HL-60 (cell line): ENCODE data around the gene PCOLCE2.

ENCODE experiments used
- DNase-seq, 2 experiments: peaks; one replicate each; pipeline ENCODE4 v3.0.0-alpha.2; 2010 to 2020; ENCODE audit warnings: low read depth in 1 of 2, low spot score in 1 of 2
- H3K27ac ChIP-seq: fragments of 250-450 bp; sonication (Bioruptor Pico); replicated peaks from 2 replicates; pipeline ENCODE4 v1.5.1; 2020; ENCODE audit warnings: mild to moderate bottlenecking, moderate library complexity
- H3K27me3 ChIP-seq: fragments of 250-450 bp; sonication (Bioruptor Pico); 2 replicates; pipeline ENCODE4 v1.5.1; 2021; ENCODE audit warnings: mild to moderate bottlenecking, moderate library complexity; ENCODE audit not compliant: insufficient read depth, poor library complexity, severe bottlenecking
- H3K4me3 ChIP-seq: replicated peaks from 2 replicates; pipeline ENCODE4 v1.5.1; 2011; ENCODE audit warnings: mild to moderate bottlenecking, control low read depth, low read length; ENCODE audit not compliant: insufficient read depth
- GABPA ChIP-seq: IDR thresholded peaks from 2 replicates; pipeline ENCODE4 v1.6.1; 2012; ENCODE audit warnings: low read depth
- POLR2AphosphoS5 ChIP-seq: IDR thresholded peaks from 2 replicates; pipeline ENCODE4 v1.6.1; 2012; ENCODE audit warnings: low read depth
- SPI1 ChIP-seq: IDR thresholded peaks from 2 replicates; pipeline ENCODE4 v1.6.1; 2012; ENCODE audit warnings: low read depth, mild to moderate bottlenecking, borderline replicate concordance
- TF ChIP-seq, protein P1 (sequence below): IDR thresholded peaks from 2 replicates; pipeline ENCODE4 v1.6.1; 2012; ENCODE audit warnings: low read depth; ENCODE audit not compliant: insufficient replicate concordance
- TF ChIP-seq, protein P2 (sequence below): IDR thresholded peaks from one replicate; pipeline ENCODE4 v1.5.1; 2011; ENCODE audit warnings: low read length, control low read depth, inconsistent platforms; ENCODE audit not compliant: insufficient read depth

The PCOLCE2 gene

DNA sequence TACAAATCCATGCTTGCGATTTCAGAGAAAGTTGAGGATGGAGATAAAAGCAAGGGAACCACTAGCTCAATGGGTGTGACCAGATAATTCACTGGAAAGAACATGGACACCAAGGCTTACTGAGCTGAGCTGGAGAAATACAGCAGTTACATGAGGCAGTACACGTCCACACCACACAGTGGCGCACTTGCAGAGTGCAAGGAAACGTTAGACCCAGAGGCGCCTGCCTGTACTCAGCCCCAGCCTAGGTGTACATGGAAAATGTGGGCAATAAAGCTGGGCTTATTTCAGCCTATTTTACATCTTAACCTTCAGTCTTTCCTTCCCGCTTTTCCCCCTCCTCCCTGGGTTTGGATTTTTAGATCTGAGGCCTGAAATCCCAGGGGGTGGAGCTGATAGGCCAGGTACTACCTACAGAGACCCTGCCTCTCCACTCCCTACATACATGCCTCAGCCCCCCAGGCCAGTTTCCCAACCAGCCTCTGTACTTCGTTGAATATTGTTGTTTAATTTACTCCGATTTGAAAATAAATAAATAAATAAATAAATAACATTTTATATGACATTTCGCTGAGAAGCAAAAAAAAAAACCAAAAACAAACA is 60.1 kb downstream of the PCOLCE2 start:
- peak; percentile 63 to 79 for DNase-seq
- Histone ChIP-seq H3K27me3 (no peaks in the 10 kb centered on the region), H3K27ac (no peak overlapping the region), H3K4me3 (no peak overlapping the region)
- TF ChIP-seq, protein P1, sequence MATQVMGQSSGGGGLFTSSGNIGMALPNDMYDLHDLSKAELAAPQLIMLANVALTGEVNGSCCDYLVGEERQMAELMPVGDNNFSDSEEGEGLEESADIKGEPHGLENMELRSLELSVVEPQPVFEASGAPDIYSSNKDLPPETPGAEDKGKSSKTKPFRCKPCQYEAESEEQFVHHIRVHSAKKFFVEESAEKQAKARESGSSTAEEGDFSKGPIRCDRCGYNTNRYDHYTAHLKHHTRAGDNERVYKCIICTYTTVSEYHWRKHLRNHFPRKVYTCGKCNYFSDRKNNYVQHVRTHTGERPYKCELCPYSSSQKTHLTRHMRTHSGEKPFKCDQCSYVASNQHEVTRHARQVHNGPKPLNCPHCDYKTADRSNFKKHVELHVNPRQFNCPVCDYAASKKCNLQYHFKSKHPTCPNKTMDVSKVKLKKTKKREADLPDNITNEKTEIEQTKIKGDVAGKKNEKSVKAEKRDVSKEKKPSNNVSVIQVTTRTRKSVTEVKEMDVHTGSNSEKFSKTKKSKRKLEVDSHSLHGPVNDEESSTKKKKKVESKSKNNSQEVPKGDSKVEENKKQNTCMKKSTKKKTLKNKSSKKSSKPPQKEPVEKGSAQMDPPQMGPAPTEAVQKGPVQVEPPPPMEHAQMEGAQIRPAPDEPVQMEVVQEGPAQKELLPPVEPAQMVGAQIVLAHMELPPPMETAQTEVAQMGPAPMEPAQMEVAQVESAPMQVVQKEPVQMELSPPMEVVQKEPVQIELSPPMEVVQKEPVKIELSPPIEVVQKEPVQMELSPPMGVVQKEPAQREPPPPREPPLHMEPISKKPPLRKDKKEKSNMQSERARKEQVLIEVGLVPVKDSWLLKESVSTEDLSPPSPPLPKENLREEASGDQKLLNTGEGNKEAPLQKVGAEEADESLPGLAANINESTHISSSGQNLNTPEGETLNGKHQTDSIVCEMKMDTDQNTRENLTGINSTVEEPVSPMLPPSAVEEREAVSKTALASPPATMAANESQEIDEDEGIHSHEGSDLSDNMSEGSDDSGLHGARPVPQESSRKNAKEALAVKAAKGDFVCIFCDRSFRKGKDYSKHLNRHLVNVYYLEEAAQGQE: no peak
- no peak for TF ChIP-seq POLR2AphosphoS5
- TF ChIP-seq, protein P2, sequence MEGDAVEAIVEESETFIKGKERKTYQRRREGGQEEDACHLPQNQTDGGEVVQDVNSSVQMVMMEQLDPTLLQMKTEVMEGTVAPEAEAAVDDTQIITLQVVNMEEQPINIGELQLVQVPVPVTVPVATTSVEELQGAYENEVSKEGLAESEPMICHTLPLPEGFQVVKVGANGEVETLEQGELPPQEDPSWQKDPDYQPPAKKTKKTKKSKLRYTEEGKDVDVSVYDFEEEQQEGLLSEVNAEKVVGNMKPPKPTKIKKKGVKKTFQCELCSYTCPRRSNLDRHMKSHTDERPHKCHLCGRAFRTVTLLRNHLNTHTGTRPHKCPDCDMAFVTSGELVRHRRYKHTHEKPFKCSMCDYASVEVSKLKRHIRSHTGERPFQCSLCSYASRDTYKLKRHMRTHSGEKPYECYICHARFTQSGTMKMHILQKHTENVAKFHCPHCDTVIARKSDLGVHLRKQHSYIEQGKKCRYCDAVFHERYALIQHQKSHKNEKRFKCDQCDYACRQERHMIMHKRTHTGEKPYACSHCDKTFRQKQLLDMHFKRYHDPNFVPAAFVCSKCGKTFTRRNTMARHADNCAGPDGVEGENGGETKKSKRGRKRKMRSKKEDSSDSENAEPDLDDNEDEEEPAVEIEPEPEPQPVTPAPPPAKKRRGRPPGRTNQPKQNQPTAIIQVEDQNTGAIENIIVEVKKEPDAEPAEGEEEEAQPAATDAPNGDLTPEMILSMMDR: peak; percentile 91

DNA sequence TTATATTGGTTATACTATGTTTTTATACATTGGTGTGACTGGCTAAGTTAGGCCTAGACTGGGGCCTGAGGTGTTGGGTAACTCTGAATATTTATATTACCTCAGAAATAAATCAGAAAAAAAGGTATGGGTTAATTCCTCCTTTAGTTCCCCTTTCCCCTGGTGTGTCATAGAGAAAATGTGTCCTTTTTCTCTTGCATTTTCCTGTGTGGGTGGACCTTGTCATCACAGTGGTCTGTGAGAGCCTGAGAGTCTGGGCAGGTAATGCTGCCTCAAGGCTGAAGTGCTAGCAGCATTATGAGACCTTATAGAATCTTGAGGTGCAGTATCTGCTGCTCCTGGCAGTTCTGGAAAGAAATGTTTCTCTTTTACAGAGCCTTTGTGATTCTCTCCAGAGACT is 69.7 kb downstream of the PCOLCE2 start:
- Histone ChIP-seq H3K4me3 (no peak overlapping the region), H3K27me3 (peaks cover 6% of the 10 kb centered on the region), H3K27ac (no peak overlapping the region)
- DNase-seq: no peak
- TF ChIP-seq, protein P1: no peak
- TF ChIP-seq, protein P2: no peak
- TF ChIP-seq GABPA: no peak
- TF ChIP-seq POLR2AphosphoS5: no peak
- TF ChIP-seq SPI1: no peak

DNA sequence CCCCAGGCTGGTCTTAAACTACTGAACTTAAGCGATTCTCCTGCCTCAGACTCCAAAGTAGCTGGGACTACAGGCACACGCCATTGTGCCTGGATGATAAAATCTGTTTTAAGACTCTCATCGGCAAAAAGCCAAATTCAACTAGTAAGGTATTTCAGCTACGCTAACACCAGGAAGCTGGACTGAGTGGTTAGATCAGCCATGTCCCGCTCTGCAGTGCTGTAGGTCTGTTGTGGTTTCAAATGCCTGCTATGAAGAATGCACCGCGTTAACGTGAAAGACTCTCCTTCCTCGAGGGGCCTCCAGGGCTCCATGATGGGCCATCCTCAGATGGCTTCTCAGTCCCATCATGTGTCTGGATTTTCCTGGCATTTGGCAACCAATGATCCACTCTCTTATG is 70.2 kb downstream of the PCOLCE2 start:
- H3K4me3 ChIP-seq: no peak overlapping the region
- no peak for DNase-seq
- H3K27ac ChIP-seq: no peak overlapping the region
- peaks cover 6% of the 10 kb centered on the region for H3K27me3 ChIP-seq
- TF ChIP-seq GABPA (no peak), POLR2AphosphoS5 (no peak)

DNA sequence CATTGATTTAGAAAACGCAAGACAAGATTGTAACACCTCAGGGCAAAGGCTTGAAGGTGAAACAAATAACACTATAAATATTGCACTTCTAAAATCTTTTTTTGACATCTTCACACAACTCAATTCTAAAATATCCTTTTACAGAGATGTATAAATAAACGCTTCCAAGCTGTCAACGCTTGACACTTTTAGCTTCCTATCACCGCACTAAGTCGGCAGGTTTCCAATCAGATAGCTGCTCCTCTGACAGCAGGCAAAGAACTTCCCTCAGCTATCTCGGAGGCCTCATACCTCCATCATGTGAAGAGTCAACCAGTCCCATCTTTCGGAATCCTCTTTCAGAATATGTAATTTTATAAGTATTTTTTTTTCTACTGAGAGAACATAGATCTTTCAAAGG is 71.0 kb downstream of the PCOLCE2 start:
- TF ChIP-seq, protein P1: no peak
- TF ChIP-seq, protein P2: no peak
- TF ChIP-seq POLR2AphosphoS5 (no peak), GABPA (no peak), SPI1 (no peak)
- Histone ChIP-seq H3K4me3 (no peak overlapping the region), H3K27me3 (peaks cover 6% of the 10 kb centered on the region), H3K27ac (no peak overlapping the region)
- no peak for DNase-seq
